Measurements from ENCODE around the gene MYOT.

The MYOT gene

GRCh38 chr5:137901011-137901817, 33.6 kb downstream of the MYOT start:
- DNase-seq (ENCODE audit: low read depth), result no peak

GRCh38 chr5:137902408-137903133, 34.9 kb downstream of the MYOT start:
- no peak for DNase-seq (ENCODE audit: low read depth)

- no peak for DNase-seq (ENCODE audit: low read depth)
These were observed 47.1 kb downstream of the MYOT start for GRCh38 chr5:137914758-137915157.

- DNase-seq (ENCODE audit: low read depth), result no peak
These were observed 49.3 kb downstream of the MYOT start for GRCh38 chr5:137916923-137917322.

GRCh38 chr5:137921931-137922330, 54.3 kb downstream of the MYOT start:
- no peak for DNase-seq (ENCODE audit: low read depth)

- DNase-seq (ENCODE audit: low read depth), result no peak
These were observed 56.2 kb downstream of the MYOT start for GRCh38 chr5:137923856-137924255.

GRCh38 chr5:137932800-137933199, 65.1 kb downstream of the MYOT start:
- no peak for DNase-seq (ENCODE audit: low read depth)

- no peak for DNase-seq (ENCODE audit: low read depth)
These were observed 65.8 kb downstream of the MYOT start for GRCh38 chr5:137933491-137933911.

GRCh38 chr5:137935190-137935589, 67.5 kb downstream of the MYOT start:
- DNase-seq (ENCODE audit: low read depth), result no peak

GRCh38 chr5:137935694-137936093, 68.0 kb downstream of the MYOT start:
- DNase-seq (ENCODE audit: low read depth), result no peak

Data from stimulated activated CD8-positive, alpha-beta memory T cell treated with anti-CD3 and anti-CD28 coated beads, Interleukin-15, amount 100 ng/mL, for 24 hours (primary cell).